GM21825 (cell line): ENCODE results near the gene GTF2IRD2.
"Not testable (repeated sequence)": the region's sequence is repeated elsewhere in the genome, so short reads cannot be mapped to it uniquely, and the experiment has no call there.

ENCODE experiments used
- ATAC-seq: cut with Tn5 transposase; IDR thresholded peaks from one replicate; pipeline ENCODE4 v1.9.1; 2021; ENCODE audit warnings: mild to moderate bottlenecking, moderate library complexity; ENCODE audit not compliant: unreplicated experiment

The GTF2IRD2 gene

GRCh38 chr7:74850833-74851721 is at the start of gene GTF2IRD2:
TSS of gene GTF2IRD2 (minus strand) at chr7:74851605. CDS start at chr7:74836378, 15,227 bp downstream.
- peak; percentile 87 for ATAC-seq

- peak; percentile 74 for ATAC-seq
Observed at GRCh38 chr7:74890158-74891123, 39.0 kb upstream of the GTF2IRD2 start.

GRCh38 chr7:74889518-74890129 is 38.2 kb upstream of the GTF2IRD2 start:
- ATAC-seq: not testable (repeated sequence)

GRCh38 chr7:74885295-74885694 is 33.9 kb upstream of the GTF2IRD2 start:
- not testable (repeated sequence) for ATAC-seq

- ATAC-seq: not testable (repeated sequence)
Observed at GRCh38 chr7:74882110-74882509, 30.7 kb upstream of the GTF2IRD2 start.

GRCh38 chr7:74874748-74875512 is 23.5 kb upstream of the GTF2IRD2 start:
- not testable (repeated sequence) for ATAC-seq

GRCh38 chr7:74874104-74874747 is 22.8 kb upstream of the GTF2IRD2 start:
- ATAC-seq: not testable (repeated sequence)

- ATAC-seq: not testable (repeated sequence)
Observed at GRCh38 chr7:74872542-74872941, 21.1 kb upstream of the GTF2IRD2 start.

- ATAC-seq: not testable (repeated sequence)
Observed at GRCh38 chr7:74865777-74866176, 14.4 kb upstream of the GTF2IRD2 start.

GRCh38 chr7:74849853-74850252 is 1.6 kb downstream of the GTF2IRD2 start:
- not testable (repeated sequence) for ATAC-seq

GRCh38 chr7:74830411-74830810 is 21.0 kb downstream of the GTF2IRD2 start:
- not testable (repeated sequence) for ATAC-seq

GRCh38 chr7:74829959-74830358 is 21.4 kb downstream of the GTF2IRD2 start:
- ATAC-seq: not testable (repeated sequence)

GRCh38 chr7:74821259-74821658 is 30.1 kb downstream of the GTF2IRD2 start:
- not testable (repeated sequence) for ATAC-seq

- peak; percentile 80 for ATAC-seq
Observed at GRCh38 chr7:74820146-74820805, 31.1 kb downstream of the GTF2IRD2 start.

- not testable (repeated sequence) for ATAC-seq
Observed at GRCh38 chr7:74815882-74816281, 35.5 kb downstream of the GTF2IRD2 start.

GRCh38 chr7:74798644-74799043 is 52.8 kb downstream of the GTF2IRD2 start:
- not testable (repeated sequence) for ATAC-seq

GRCh38 chr7:74797848-74798622 is 53.4 kb downstream of the GTF2IRD2 start:
- not testable (repeated sequence) for ATAC-seq

- peak; percentile 4 for ATAC-seq
Observed at GRCh38 chr7:74789200-74789736, 62.1 kb downstream of the GTF2IRD2 start.
